ENCODE data around the gene NDST3. TPM values are rescaled to one million over a fixed set of nuclear protein-coding genes. Genes with fewer than 3 reads are reported as not detected.

The NDST3 gene
- total and polyA plus RNA-seq, 12 donors = 0.10 to 0.70 (median 0.35) TPM; not detected in 3

- intact Hi-C loops (cut with DNase I) = loop anchor here in 1 of 2 donors (5.0 kb wide), 1 partner anchor 66 kb away; the partner anchor contains the start of gene PRSS12
- TF ChIP-seq POLR2A (IDR thresholded peaks at IDR 0.05) = no peak
- no peak for TF ChIP-seq CTCF (IDR thresholded peaks at IDR 0.05)
- no peak overlapping the region for H3K4me3 ChIP-seq
- H3K9me3 ChIP-seq (replicated peaks in 1 of 3) = no peaks in the 10 kb centered on the region
- no peak overlapping the region for H3K27ac ChIP-seq
- no peak for DNase-seq
- peaks cover 0 to 4% of the 10 kb centered on the region in 2 donors for H3K4me1 ChIP-seq (replicated peaks in 1 of 2)
- no peaks in the 10 kb centered on the region for H3K27me3 ChIP-seq
- WGBS, 4 donors = 98 to 100% (median 99%) methylated on average over 4 of the region's 4 CpGs
- no peaks in the 10 kb centered on the region for H3K36me3 ChIP-seq (replicated peaks in 1 of 2)
Measured at GRCh38 chr4:118285931-118286330, 251.6 kb downstream of the NDST3 start.

- WGBS, 4 donors = 96 to 100% (median 99%) methylated on average over 3 of the region's 3 CpGs
- Histone ChIP-seq H3K4me3 (no peak overlapping the region), H3K36me3 (replicated peaks in 1 of 2) (no peaks in the 10 kb centered on the region), H3K9me3 (replicated peaks in 1 of 3) (no peaks in the 10 kb centered on the region), H3K27me3 (no peaks in the 10 kb centered on the region), H3K27ac (no peak overlapping the region), H3K4me1 (replicated peaks in 1 of 2) (no peaks in the 10 kb centered on the region)
- DNase-seq = no peak
- TF ChIP-seq POLR2A (IDR thresholded peaks at IDR 0.05) (no peak), CTCF (IDR thresholded peaks at IDR 0.05) (no peak)
- intact Hi-C loops (cut with DNase I) = loop anchor here in 1 of 2 donors (5.0 kb wide), 1 partner anchor 66 kb away; the partner anchor contains the start of gene PRSS12
Measured at GRCh38 chr4:118286685-118287084, 252.4 kb downstream of the NDST3 start.

GRCh38 chr4:118287711-118288451 is 253.6 kb downstream of the NDST3 start:
- intact Hi-C loops (cut with DNase I) = loop anchor here in 1 of 2 donors (5.0 kb wide), 1 partner anchor 64 kb away; the partner anchor contains the start of gene PRSS12
- Histone ChIP-seq H3K4me1 (replicated peaks in 1 of 2) (no peaks in the 10 kb centered on the region), H3K9me3 (replicated peaks in 1 of 3) (no peaks in the 10 kb centered on the region), H3K36me3 (replicated peaks in 1 of 2) (no peaks in the 10 kb centered on the region), H3K27ac (no peak overlapping the region), H3K4me3 (no peak overlapping the region), H3K27me3 (no peaks in the 10 kb centered on the region)
- WGBS, 4 donors = 76 to 79% (median 78%) methylated on average over 2 of the region's 2 CpGs
- TF ChIP-seq POLR2A (IDR thresholded peaks at IDR 0.05) (no peak), CTCF (IDR thresholded peaks at IDR 0.05) (no peak)
- no peak for DNase-seq

- intact Hi-C loops (cut with DNase I) = loop anchor here in 1 of 2 donors (5.0 kb wide), 1 partner anchor 63 kb away; the partner anchor contains the start of gene PRSS12
- H3K27ac ChIP-seq = no peak overlapping the region
- 15 to 43% (median 31%) methylated on average over 1 of the region's 1 CpG for WGBS, 4 donors
Measured at GRCh38 chr4:118289794-118290193, 255.5 kb downstream of the NDST3 start.

More at GRCh38 chr4:118289794-118290193, 255.5 kb downstream of the NDST3 start:
- TF ChIP-seq POLR2A (IDR thresholded peaks at IDR 0.05) (no peak), CTCF (IDR thresholded peaks at IDR 0.05) (no peak)
- Histone ChIP-seq H3K4me1 (replicated peaks in 1 of 2) (no peaks in the 10 kb centered on the region), H3K36me3 (replicated peaks in 1 of 2) (no peaks in the 10 kb centered on the region), H3K27me3 (no peaks in the 10 kb centered on the region), H3K4me3 (no peak overlapping the region), H3K9me3 (replicated peaks in 1 of 3) (no peaks in the 10 kb centered on the region)
- no peak for DNase-seq

All from adrenal gland (tissue), 12 donors.